HepG2 (cell line): ENCODE results near the gene PALM.

Experiments used
- CEBPB ChIP-seq: IDR thresholded peaks from 2 replicates; pipeline ENCODE4 v1.6.1; 2011; ENCODE audit warnings: low read depth, low read length, improper control_type of control experiment, borderline replicate concordance
- EHMT2 ChIP-seq: fragments of 200-600 bp; sonication (generic); IDR thresholded peaks from 2 replicates; pipeline ENCODE4 v1.7.0; 2017; ENCODE audit warnings: antibody characterized with exemption, low read depth, low read length, borderline replicate concordance
- HIVEP1 ChIP-seq: sonication (generic); formaldehyde crosslinking; IDR thresholded peaks from 2 replicates; pipeline ENCODE4 v1.4.0; 2020; ENCODE audit warnings: mild to moderate bottlenecking, missing genetic modification reagents
- MIER2 ChIP-seq: IDR thresholded peaks from 2 replicates; pipeline ENCODE4 v1.6.1; 2016; ENCODE audit warnings: missing biosample characterization, missing genetic modification reagents
- ZBTB7A ChIP-seq: sonication (generic); formaldehyde crosslinking; IDR thresholded peaks from 2 replicates; pipeline ENCODE4 v1.8.0; 2022; ENCODE audit warnings: mild to moderate bottlenecking, missing genetic modification reagents
- ZNF12 ChIP-seq: sonication (generic); formaldehyde crosslinking; IDR thresholded peaks from 2 replicates; pipeline ENCODE4 v1.5.0; 2020; ENCODE audit warnings: missing genetic modification reagents
- ZNF652 ChIP-seq: IDR thresholded peaks from 2 replicates; pipeline ENCODE4 v1.6.1; 2016; ENCODE audit warnings: low read depth, borderline replicate concordance
- TF ChIP-seq, protein P1 (sequence below): sonication (generic); formaldehyde crosslinking; IDR thresholded peaks from 2 replicates; pipeline ENCODE4 v1.5.0; 2020; ENCODE audit warnings: mild to moderate bottlenecking, missing genetic modification reagents, moderate library complexity

DNA sequence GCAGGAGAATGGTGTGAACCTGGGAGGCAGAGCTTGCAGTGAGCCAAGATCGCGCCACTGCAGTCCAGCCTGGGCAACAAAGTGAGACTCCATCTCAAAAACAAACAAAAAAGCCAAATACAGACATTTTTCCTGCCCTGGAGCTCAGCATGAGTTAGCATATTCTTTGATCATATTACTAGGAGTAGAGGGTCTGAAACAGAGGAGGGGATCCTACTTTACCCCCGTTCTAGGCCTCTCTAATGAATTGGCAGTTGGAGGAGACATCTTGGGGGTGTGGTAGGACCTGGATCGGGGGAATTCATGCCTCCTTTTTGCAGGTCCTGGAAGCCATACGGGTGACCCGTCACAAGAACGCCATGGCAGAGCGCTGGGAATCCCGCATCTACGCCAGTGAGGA is 54.4 kb downstream of the PALM start:
- TF ChIP-seq CEBPB = no peak
- no peak for TF ChIP-seq ZNF12 (CRISPR knock-in tag)
- TF ChIP-seq ZNF652 = no peak
- TF ChIP-seq MIER2 = no peak
- TF ChIP-seq HIVEP1 (CRISPR knock-in tag) = no peak
- TF ChIP-seq ZBTB7A = no peak
- TF ChIP-seq EHMT2 = no peak
- TF ChIP-seq, protein P1, sequence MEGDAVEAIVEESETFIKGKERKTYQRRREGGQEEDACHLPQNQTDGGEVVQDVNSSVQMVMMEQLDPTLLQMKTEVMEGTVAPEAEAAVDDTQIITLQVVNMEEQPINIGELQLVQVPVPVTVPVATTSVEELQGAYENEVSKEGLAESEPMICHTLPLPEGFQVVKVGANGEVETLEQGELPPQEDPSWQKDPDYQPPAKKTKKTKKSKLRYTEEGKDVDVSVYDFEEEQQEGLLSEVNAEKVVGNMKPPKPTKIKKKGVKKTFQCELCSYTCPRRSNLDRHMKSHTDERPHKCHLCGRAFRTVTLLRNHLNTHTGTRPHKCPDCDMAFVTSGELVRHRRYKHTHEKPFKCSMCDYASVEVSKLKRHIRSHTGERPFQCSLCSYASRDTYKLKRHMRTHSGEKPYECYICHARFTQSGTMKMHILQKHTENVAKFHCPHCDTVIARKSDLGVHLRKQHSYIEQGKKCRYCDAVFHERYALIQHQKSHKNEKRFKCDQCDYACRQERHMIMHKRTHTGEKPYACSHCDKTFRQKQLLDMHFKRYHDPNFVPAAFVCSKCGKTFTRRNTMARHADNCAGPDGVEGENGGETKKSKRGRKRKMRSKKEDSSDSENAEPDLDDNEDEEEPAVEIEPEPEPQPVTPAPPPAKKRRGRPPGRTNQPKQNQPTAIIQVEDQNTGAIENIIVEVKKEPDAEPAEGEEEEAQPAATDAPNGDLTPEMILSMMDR (CRISPR knock-in tag) = no peak
